ENCODE measurements around the gene OFD1. TPM values are rescaled to one million over a fixed set of nuclear protein-coding genes. Genes with fewer than 3 reads are reported as not detected.

Gene OFD1
- total RNA-seq, 1 donor from 2014 or later = 28.5 TPM

DNA sequence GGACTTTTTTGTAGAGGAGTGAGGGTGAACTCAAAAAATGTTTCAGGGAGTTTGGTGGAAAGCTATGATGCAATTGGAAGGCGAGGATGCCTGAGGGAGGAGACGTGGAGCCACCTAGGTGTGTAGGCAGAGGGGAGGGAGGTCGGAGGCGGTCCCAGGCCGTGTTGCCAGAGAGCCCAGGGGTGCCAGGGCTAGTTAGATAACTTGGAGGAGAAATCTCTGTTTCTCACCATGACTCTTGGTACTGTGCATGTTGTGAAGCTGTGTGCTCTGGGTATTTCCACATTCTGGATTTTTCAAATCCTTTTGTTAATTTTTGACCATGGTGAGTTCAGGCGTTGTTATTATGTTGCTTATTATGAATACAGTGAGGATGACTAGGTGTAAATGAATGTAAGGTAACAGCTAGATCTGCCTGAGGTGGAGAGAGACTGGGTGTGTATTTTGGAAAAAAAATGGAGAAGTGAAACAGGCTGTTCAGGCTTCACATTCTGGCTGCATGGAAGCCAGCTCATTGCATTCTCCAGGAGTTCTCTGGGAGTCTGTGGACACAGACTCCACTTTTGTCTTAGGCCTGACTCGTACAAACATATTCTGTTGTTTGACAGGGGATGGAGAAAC, 41.1 kb upstream of the OFD1 start:
- H3K36me3 Mint-ChIP-seq (ENCODE audit: unreplicated experiment) = no peaks in the 10 kb centered on the region
- peak overlapping the region; percentile 20 for H3K4me3 Mint-ChIP-seq (ENCODE audit: unreplicated experiment)
- no peak for DNase-seq
- TF ChIP-seq, protein P1, sequence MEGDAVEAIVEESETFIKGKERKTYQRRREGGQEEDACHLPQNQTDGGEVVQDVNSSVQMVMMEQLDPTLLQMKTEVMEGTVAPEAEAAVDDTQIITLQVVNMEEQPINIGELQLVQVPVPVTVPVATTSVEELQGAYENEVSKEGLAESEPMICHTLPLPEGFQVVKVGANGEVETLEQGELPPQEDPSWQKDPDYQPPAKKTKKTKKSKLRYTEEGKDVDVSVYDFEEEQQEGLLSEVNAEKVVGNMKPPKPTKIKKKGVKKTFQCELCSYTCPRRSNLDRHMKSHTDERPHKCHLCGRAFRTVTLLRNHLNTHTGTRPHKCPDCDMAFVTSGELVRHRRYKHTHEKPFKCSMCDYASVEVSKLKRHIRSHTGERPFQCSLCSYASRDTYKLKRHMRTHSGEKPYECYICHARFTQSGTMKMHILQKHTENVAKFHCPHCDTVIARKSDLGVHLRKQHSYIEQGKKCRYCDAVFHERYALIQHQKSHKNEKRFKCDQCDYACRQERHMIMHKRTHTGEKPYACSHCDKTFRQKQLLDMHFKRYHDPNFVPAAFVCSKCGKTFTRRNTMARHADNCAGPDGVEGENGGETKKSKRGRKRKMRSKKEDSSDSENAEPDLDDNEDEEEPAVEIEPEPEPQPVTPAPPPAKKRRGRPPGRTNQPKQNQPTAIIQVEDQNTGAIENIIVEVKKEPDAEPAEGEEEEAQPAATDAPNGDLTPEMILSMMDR (IDR thresholded peaks at IDR 0.05; ENCODE audit: partially characterized antibody, unreplicated experiment) = no peak
- H3K27me3 Mint-ChIP-seq (ENCODE audit: unreplicated experiment) = no peaks in the 10 kb centered on the region
- H3K4me1 Mint-ChIP-seq (ENCODE audit: low read depth, unreplicated experiment) = peaks cover 18% of the 10 kb centered on the region
- H3K9me3 Mint-ChIP-seq (ENCODE audit: unreplicated experiment) = peaks cover 3% of the 10 kb centered on the region
- peak overlapping the region; percentile 56 for H3K27ac Mint-ChIP-seq (ENCODE audit: unreplicated experiment)

- Mint-ChIP-seq H3K36me3 (ENCODE audit: unreplicated experiment) (no peaks in the 10 kb centered on the region), H3K9me3 (ENCODE audit: unreplicated experiment) (peaks cover 3% of the 10 kb centered on the region), H3K4me3 (ENCODE audit: unreplicated experiment) (no peak overlapping the region), H3K4me1 (ENCODE audit: low read depth, unreplicated experiment) (peaks cover 23% of the 10 kb centered on the region), H3K27ac (ENCODE audit: unreplicated experiment) (no peak overlapping the region), H3K27me3 (ENCODE audit: unreplicated experiment) (no peaks in the 10 kb centered on the region)
- DNase-seq = no peak
- TF ChIP-seq, protein P1 (IDR thresholded peaks at IDR 0.05; ENCODE audit: partially characterized antibody, unreplicated experiment) = no peak
Observed at GRCh38 chrX:13694359-13694758, 40.2 kb upstream of the OFD1 start.

- no peaks in the 10 kb centered on the region for H3K36me3 Mint-ChIP-seq (ENCODE audit: unreplicated experiment)
- peak overlapping the region; percentile 15 for H3K27ac Mint-ChIP-seq (ENCODE audit: unreplicated experiment)
- DNase-seq = no peak
- H3K9me3 Mint-ChIP-seq (ENCODE audit: unreplicated experiment) = peaks cover 3% of the 10 kb centered on the region
- TF ChIP-seq, protein P1 (IDR thresholded peaks at IDR 0.05; ENCODE audit: partially characterized antibody, unreplicated experiment) = no peak
- peak overlapping the region; percentile 59 for H3K4me3 Mint-ChIP-seq (ENCODE audit: unreplicated experiment)
- H3K4me1 Mint-ChIP-seq (ENCODE audit: low read depth, unreplicated experiment) = peaks cover 23% of the 10 kb centered on the region
- no peaks in the 10 kb centered on the region for H3K27me3 Mint-ChIP-seq (ENCODE audit: unreplicated experiment)
Observed at GRCh38 chrX:13694983-13695382, 39.6 kb upstream of the OFD1 start.

DNA sequence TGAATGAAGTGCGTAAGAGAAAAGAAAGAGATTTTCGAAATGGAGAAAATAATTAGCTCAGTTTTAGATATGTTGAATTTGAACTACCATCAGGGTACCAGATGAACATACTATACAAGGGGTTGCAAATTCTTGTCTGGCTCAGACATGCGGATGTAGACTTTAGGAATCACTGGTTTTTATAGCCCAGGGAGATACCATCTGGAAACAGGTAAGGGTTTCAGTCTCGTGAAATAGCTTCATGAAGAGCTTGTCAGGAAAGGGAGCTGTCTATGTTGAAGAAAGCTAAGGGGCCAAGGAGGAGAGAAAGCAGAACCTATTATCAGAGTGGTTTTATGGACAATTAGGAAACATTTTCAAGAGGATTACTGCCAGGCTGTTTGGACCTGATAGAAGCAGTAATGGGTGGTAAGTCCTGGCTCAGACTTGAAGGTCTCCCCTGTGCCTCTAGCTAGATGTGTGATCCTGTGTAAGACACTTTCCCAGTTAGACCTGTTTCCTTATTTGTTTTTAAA, 38.9 kb upstream of the OFD1 start:
- DNase-seq = no peak
- peaks cover 23% of the 10 kb centered on the region for H3K4me1 Mint-ChIP-seq (ENCODE audit: low read depth, unreplicated experiment)
- TF ChIP-seq, protein P1 (IDR thresholded peaks at IDR 0.05; ENCODE audit: partially characterized antibody, unreplicated experiment) = no peak
- H3K4me3 Mint-ChIP-seq (ENCODE audit: unreplicated experiment) = no peak overlapping the region
- no peaks in the 10 kb centered on the region for H3K36me3 Mint-ChIP-seq (ENCODE audit: unreplicated experiment)
- peaks cover 1% of the 10 kb centered on the region for H3K9me3 Mint-ChIP-seq (ENCODE audit: unreplicated experiment)
- no peak overlapping the region for H3K27ac Mint-ChIP-seq (ENCODE audit: unreplicated experiment)
- no peaks in the 10 kb centered on the region for H3K27me3 Mint-ChIP-seq (ENCODE audit: unreplicated experiment)

DNA sequence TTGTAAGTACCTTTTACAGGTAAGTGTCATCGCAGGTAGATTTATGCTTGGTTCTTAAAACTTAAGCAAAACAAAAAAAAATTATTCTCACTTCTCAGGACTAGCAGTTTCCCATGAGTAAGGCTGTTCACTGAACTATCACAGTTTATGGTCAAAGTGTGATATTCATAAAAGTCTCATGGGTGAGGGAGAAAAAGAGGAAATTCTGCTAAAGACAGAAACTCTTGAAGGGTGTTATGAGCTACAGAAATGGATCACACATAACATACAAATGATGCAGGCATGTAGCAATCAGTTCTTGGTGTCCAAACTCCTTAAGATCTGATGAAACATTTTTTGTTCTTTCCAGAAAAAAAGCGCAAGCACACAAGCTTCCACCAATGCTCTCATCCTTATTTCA, 37.1 kb upstream of the OFD1 start:
- Mint-ChIP-seq H3K9me3 (ENCODE audit: unreplicated experiment) (peaks cover 1% of the 10 kb centered on the region), H3K36me3 (ENCODE audit: unreplicated experiment) (no peaks in the 10 kb centered on the region), H3K4me3 (ENCODE audit: unreplicated experiment) (no peak overlapping the region), H3K27ac (ENCODE audit: unreplicated experiment) (no peak overlapping the region), H3K27me3 (ENCODE audit: unreplicated experiment) (peaks cover 3% of the 10 kb centered on the region), H3K4me1 (ENCODE audit: low read depth, unreplicated experiment) (peaks cover 23% of the 10 kb centered on the region)
- DNase-seq = no peak
- TF ChIP-seq, protein P1 (IDR thresholded peaks at IDR 0.05; ENCODE audit: partially characterized antibody, unreplicated experiment) = no peak
